NCI-H446 treated with DMSO at 0.1 percent for 48 hours (cell line): ENCODE measurements around the gene LSM14B.

Experiments
- DNase-seq: peaks from one replicate; lab custom pipeline; 2025; lab: John Stamatoyannopoulos, UW

The LSM14B gene

GRCh38 chr20:62183426-62184142, 61.3 kb downstream of the LSM14B start:
- no peak for DNase-seq
